ENCODE measurements around the gene FRMD4A.
A peak's percentile ranks its signal among the peaks of the same experiment; 100 is the strongest.

Gene FRMD4A

DNA sequence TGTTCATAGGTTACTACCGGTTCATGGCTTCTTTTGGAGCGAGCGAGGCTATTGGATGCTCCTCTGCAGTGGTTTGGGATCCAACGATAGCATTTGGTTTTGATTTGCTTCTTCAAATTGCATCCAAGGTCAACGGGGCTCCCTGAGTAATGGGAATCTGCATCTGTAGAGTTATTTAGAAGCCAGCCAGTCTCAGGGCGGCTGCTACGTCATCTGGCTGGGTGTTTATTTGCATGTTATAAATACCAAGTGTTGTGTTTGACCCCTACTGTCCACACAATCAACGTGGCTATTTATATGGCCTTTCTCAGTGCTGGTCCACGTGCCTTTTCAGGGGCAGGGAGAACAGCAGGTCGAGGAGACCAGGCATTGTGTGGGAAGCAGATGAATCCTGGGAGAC, 606.2 kb downstream of the FRMD4A start:
- FAIRE-seq (no peak), DNase-seq (ENCODE audit: insufficient read length, low spot score) (no peak)
- TF ChIP-seq, protein P1, sequence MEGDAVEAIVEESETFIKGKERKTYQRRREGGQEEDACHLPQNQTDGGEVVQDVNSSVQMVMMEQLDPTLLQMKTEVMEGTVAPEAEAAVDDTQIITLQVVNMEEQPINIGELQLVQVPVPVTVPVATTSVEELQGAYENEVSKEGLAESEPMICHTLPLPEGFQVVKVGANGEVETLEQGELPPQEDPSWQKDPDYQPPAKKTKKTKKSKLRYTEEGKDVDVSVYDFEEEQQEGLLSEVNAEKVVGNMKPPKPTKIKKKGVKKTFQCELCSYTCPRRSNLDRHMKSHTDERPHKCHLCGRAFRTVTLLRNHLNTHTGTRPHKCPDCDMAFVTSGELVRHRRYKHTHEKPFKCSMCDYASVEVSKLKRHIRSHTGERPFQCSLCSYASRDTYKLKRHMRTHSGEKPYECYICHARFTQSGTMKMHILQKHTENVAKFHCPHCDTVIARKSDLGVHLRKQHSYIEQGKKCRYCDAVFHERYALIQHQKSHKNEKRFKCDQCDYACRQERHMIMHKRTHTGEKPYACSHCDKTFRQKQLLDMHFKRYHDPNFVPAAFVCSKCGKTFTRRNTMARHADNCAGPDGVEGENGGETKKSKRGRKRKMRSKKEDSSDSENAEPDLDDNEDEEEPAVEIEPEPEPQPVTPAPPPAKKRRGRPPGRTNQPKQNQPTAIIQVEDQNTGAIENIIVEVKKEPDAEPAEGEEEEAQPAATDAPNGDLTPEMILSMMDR (IDR thresholded peaks at IDR 0.05; ENCODE audit: insufficient read depth, missing control alignments): no peak

- FAIRE-seq (peak; percentile 38), DNase-seq (ENCODE audit: insufficient read length, low spot score) (no peak)
- TF ChIP-seq, protein P1 (IDR thresholded peaks at IDR 0.05; ENCODE audit: insufficient read depth, missing control alignments): no peak
These were observed 607.7 kb downstream of the FRMD4A start for GRCh38 chr10:13722747-13723653.

DNA sequence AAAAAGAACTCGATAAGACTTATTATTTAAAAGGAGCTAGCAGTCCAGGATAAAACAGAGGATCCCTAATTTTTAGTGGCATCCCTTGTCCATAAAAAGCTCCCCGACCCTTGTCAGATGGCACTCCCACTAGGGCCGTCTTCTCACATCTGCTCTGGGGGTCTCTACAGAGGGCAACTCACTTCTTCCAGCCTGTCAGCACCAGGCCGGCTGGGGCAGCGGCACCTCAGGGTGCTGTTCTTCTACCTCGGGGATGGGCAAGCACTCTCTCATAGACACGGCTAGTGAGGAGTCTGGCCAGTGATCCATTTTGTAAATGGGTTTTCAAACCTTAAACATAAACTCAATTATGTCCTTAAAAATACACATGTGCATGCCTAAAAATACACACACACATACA, 609.2 kb downstream of the FRMD4A start:
- no peak for FAIRE-seq
- TF ChIP-seq, protein P1 (IDR thresholded peaks at IDR 0.05; ENCODE audit: insufficient read depth, missing control alignments): no peak

GRCh38 chr10:13720699-13721098, 610.0 kb downstream of the FRMD4A start:
- DNase-seq (ENCODE audit: insufficient read length, low spot score) (no peak), FAIRE-seq (no peak)
- TF ChIP-seq, protein P1 (IDR thresholded peaks at IDR 0.05; ENCODE audit: insufficient read depth, missing control alignments): no peak

More for the DNA sequence above, 609.2 kb downstream of the FRMD4A start:
- no peak for DNase-seq (ENCODE audit: insufficient read length, low spot score)

- FAIRE-seq: no peak
- TF ChIP-seq, protein P1 (IDR thresholded peaks at IDR 0.05; ENCODE audit: insufficient read depth, missing control alignments): no peak
- no peak for DNase-seq (ENCODE audit: insufficient read length, low spot score)
These were observed 611.3 kb downstream of the FRMD4A start for GRCh38 chr10:13719425-13719824.

DNA sequence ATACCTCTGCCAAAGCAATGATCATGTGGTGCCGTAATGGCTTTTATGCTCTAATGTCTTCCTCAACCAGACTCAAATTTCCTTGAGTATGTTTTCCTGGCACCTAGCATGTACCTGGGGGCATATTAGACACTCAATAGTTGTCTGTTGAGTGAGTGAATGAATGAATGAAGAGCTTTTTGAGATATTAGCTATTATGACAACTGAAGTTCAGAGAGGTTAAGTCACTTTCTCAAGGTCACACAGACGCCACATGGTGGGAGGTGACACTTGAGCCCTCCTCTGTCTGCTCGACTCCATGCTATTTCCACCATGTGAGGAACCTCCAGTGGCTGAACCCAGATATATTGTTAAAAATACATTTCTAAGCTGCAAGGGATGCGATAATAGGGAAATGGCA, 611.9 kb downstream of the FRMD4A start:
- FAIRE-seq (no peak), DNase-seq (ENCODE audit: insufficient read length, low spot score) (no peak)
- TF ChIP-seq, protein P1 (IDR thresholded peaks at IDR 0.05; ENCODE audit: insufficient read depth, missing control alignments): no peak

All from D721Med (cell line).